ENCODE results near the gene FGF14. TPM values are rescaled to one million over a fixed set of nuclear protein-coding genes. Genes with fewer than 3 reads are reported as not detected.

Gene FGF14
- total and polyA plus RNA-seq, 5 donors from 2014 or later, result 0.09 TPM; not detected in 4

DNA sequence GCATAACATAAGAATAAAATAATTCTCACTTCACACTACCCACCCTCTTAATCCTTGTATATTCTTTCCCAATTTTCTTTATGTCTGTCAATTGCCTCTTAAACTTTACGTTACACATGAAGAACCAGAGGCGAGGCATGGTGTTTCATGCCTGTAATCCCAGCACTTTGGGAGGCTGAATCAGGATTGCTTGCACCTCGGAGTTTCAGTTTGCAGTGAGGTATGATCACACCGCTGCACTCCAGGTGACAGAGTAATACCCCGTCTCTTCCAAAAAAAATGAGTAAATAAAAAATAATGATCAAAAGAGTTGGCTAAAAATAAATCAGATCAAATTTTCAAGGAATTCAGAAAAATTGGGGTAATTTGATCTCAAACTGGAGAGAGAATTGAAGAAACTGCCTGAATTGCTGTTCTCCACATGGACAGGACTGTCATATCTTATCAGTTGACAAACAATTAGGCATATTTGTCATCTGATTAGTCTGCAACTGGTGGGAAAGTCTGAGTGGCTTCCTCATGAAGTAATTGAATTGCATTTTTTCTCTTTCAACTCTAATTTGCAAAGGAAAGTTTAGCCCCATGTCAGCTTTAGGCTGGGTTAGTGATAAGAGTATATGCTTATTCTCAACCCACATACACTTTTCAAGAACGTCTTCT, 646.5 kb downstream of the FGF14 start:
- no peak overlapping the region for H3K4me3 ChIP-seq (ENCODE audit: low read depth, low read length)
- no peaks in the 10 kb centered on the region for H3K9me3 ChIP-seq (ENCODE audit: control insufficient read depth in 2 of 2, low read length in 2 of 2)
- no peaks in the 10 kb centered on the region for H3K27me3 ChIP-seq (ENCODE audit: control insufficient read depth, insufficient read depth, low read length)
- ATAC-seq (ENCODE audit: low read depth in 2 of 2) (no peak), DNase-seq (no peak)
- Mint-ChIP-seq H3K9me3 (peaks cover 0 to 2% (median 0%) of the 10 kb centered on the region in 7 donors), H3K36me3 (no peaks in the 10 kb centered on the region), H3K4me3 (no peak overlapping the region), H3K27ac (no peak overlapping the region), H3K4me1 (no peaks in the 10 kb centered on the region), H3K27me3 (no peaks in the 10 kb centered on the region)
- H3K36me3 ChIP-seq (ENCODE audit: control insufficient read depth, insufficient read depth, low read length), result no peaks in the 10 kb centered on the region
- no peaks in the 10 kb centered on the region for H3K4me1 ChIP-seq (ENCODE audit: control insufficient read depth, insufficient read depth, low read length, poor library complexity, severe bottlenecking)
- no peak overlapping the region for H3K27ac ChIP-seq (ENCODE audit: insufficient read depth, low read length, poor library complexity, severe bottlenecking)

DNA sequence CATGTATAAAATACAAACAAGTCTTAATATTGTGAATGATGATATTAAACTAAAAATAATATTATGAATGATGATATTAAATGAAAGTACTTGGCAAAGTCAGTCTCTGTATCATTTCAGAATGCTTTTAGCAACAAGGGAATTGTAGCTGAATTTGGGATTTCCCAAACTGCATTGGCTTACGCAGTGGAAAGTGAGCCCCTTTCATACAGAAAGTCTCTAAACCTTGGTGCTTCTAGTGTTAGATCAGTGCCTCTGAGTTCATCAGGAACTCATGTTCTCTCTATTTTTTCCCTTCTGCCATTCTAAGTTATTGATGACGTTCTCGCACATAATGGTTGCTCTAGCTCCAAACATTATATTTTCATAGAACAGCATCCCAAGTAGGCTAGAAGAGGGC, 649.4 kb downstream of the FGF14 start:
- Histone ChIP-seq H3K27ac (ENCODE audit: insufficient read depth, low read length, poor library complexity, severe bottlenecking) (no peak overlapping the region), H3K4me1 (ENCODE audit: control insufficient read depth, insufficient read depth, low read length, poor library complexity, severe bottlenecking) (no peaks in the 10 kb centered on the region), H3K27me3 (ENCODE audit: control insufficient read depth, insufficient read depth, low read length) (no peaks in the 10 kb centered on the region), H3K9me3 (ENCODE audit: control insufficient read depth in 2 of 2, low read length in 2 of 2) (no peaks in the 10 kb centered on the region), H3K4me3 (ENCODE audit: low read depth, low read length) (no peak overlapping the region), H3K36me3 (ENCODE audit: control insufficient read depth, insufficient read depth, low read length) (no peaks in the 10 kb centered on the region)
- H3K4me3 Mint-ChIP-seq, result no peak overlapping the region
- no peaks in the 10 kb centered on the region for H3K27me3 Mint-ChIP-seq
- no peak overlapping the region for H3K27ac Mint-ChIP-seq
- no peaks in the 10 kb centered on the region for H3K4me1 Mint-ChIP-seq
- H3K9me3 Mint-ChIP-seq, result peaks cover 0 to 1% (median 0%) of the 10 kb centered on the region in 7 donors
- DNase-seq, result no peak
- no peak for ATAC-seq (ENCODE audit: low read depth in 2 of 2)
- H3K36me3 Mint-ChIP-seq, result no peaks in the 10 kb centered on the region

DNA sequence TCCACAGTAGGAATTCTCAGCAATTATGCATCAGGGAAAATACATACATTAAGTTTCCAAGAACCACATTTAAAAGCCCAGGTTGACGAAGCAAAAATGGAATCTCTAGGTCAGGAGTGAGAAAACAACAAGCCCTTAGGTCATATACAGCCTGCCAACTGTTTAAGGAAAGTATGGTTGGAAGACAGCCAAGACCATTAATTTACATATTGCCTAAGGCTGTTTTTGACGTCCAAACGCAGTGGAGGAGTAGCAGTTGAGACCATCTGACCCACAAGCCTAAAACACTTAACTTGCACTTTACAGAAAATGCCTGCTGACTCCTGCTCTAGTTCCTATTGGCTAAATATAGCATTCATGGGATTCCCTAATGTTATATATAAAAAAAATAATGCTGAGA, 650.4 kb downstream of the FGF14 start:
- Histone ChIP-seq H3K27ac (ENCODE audit: insufficient read depth, low read length, poor library complexity, severe bottlenecking) (no peak overlapping the region), H3K4me1 (ENCODE audit: control insufficient read depth, insufficient read depth, low read length, poor library complexity, severe bottlenecking) (no peaks in the 10 kb centered on the region), H3K4me3 (ENCODE audit: low read depth, low read length) (no peak overlapping the region), H3K9me3 (ENCODE audit: control insufficient read depth in 2 of 2, low read length in 2 of 2) (no peaks in the 10 kb centered on the region), H3K27me3 (ENCODE audit: control insufficient read depth, insufficient read depth, low read length) (no peaks in the 10 kb centered on the region), H3K36me3 (ENCODE audit: control insufficient read depth, insufficient read depth, low read length) (no peaks in the 10 kb centered on the region)
- peaks cover 0 to 2% (median 0%) of the 10 kb centered on the region in 7 donors for H3K9me3 Mint-ChIP-seq
- H3K4me1 Mint-ChIP-seq, result no peaks in the 10 kb centered on the region
- no peak for ATAC-seq (ENCODE audit: low read depth in 2 of 2)
- no peak overlapping the region for H3K27ac Mint-ChIP-seq
- H3K4me3 Mint-ChIP-seq, result no peak overlapping the region
- H3K36me3 Mint-ChIP-seq, result no peaks in the 10 kb centered on the region
- H3K27me3 Mint-ChIP-seq, result no peaks in the 10 kb centered on the region
- DNase-seq, result no peak

DNA sequence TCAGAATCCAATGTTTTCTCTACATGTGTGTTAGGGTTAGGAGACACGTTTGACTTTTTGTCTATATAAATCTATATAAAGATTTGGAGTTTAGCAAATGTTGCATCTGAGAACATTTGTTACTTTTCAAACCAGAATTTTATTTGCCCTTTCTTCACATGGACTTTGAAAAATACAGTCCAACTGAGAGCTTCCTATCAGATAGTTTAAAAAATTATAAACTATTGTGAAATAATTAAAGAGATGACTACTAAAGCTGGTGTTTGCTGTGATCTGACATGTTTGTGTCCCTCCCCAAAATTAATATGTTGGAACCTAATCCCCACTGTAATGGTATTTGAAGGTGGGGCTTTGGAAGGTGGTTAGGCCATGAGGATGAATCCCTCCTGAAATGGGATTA, 652.3 kb downstream of the FGF14 start:
- Histone ChIP-seq H3K9me3 (ENCODE audit: control insufficient read depth in 2 of 2, low read length in 2 of 2) (no peaks in the 10 kb centered on the region), H3K27ac (ENCODE audit: insufficient read depth, low read length, poor library complexity, severe bottlenecking) (no peak overlapping the region), H3K4me3 (ENCODE audit: low read depth, low read length) (no peak overlapping the region), H3K36me3 (ENCODE audit: control insufficient read depth, insufficient read depth, low read length) (no peaks in the 10 kb centered on the region), H3K4me1 (ENCODE audit: control insufficient read depth, insufficient read depth, low read length, poor library complexity, severe bottlenecking) (no peaks in the 10 kb centered on the region), H3K27me3 (ENCODE audit: control insufficient read depth, insufficient read depth, low read length) (no peaks in the 10 kb centered on the region)
- Mint-ChIP-seq H3K36me3 (no peaks in the 10 kb centered on the region), H3K27ac (no peak overlapping the region), H3K9me3 (peaks cover 0 to 2% (median 0%) of the 10 kb centered on the region in 7 donors), H3K27me3 (no peaks in the 10 kb centered on the region), H3K4me1 (no peaks in the 10 kb centered on the region), H3K4me3 (no peak overlapping the region)
- DNase-seq (no peak), ATAC-seq (ENCODE audit: low read depth in 2 of 2) (no peak)

DNA sequence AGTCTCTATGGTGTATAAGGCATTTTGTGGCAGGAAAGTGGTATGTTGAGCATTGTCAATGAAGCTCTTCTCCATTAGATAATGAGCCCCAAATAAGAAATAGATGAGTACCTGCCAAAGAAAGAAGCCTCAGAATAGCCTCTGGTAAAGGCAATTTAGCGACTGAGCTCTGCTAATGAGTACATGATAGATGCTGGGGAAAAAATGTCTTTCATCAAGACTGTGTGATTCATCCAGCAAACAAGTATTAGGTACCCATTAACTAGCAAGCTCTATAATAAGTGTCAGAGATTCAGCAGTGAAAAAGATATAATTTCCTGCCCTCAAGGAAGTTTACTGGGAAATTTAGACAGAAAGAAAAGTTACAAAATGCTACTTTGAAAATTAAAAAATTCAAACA, 654.8 kb downstream of the FGF14 start:
- no peak for ATAC-seq (ENCODE audit: low read depth in 2 of 2)

DNA sequence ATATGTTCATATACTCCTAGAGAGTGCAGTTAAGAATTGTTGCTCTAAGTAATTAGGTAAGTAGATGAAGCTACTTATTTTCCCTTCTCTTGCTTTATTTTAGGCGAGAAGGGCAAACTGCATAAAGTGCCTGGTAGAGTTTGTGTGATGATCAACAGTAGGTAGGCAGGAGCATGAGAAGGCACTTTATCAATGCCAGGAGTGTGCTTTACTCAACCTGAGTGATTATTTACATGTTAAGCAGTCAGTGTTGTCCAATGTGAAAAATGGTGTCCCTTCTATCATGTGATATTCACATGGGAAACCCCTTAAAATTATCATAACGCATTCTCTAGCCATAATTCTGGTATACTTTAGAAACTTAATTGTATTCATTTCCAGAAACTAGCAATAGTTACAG, 655.3 kb downstream of the FGF14 start:
- H3K4me1 Mint-ChIP-seq, result no peaks in the 10 kb centered on the region
- Histone ChIP-seq H3K27ac (ENCODE audit: insufficient read depth, low read length, poor library complexity, severe bottlenecking) (no peak overlapping the region), H3K27me3 (ENCODE audit: control insufficient read depth, insufficient read depth, low read length) (no peaks in the 10 kb centered on the region), H3K4me3 (ENCODE audit: low read depth, low read length) (no peak overlapping the region), H3K9me3 (ENCODE audit: control insufficient read depth in 2 of 2, low read length in 2 of 2) (no peaks in the 10 kb centered on the region), H3K36me3 (ENCODE audit: control insufficient read depth, insufficient read depth, low read length) (no peaks in the 10 kb centered on the region), H3K4me1 (ENCODE audit: control insufficient read depth, insufficient read depth, low read length, poor library complexity, severe bottlenecking) (no peaks in the 10 kb centered on the region)
- no peak for ATAC-seq (ENCODE audit: low read depth in 2 of 2)
- H3K27me3 Mint-ChIP-seq, result peaks cover 4% of the 10 kb centered on the region
- no peak overlapping the region for H3K4me3 Mint-ChIP-seq
- H3K9me3 Mint-ChIP-seq, result peaks cover 0 to 2% (median 0%) of the 10 kb centered on the region in 7 donors
- H3K27ac Mint-ChIP-seq, result no peak overlapping the region
- no peaks in the 10 kb centered on the region for H3K36me3 Mint-ChIP-seq
- no peak for DNase-seq

More for the DNA sequence above, 654.8 kb downstream of the FGF14 start:
- Mint-ChIP-seq H3K9me3 (peaks cover 0 to 2% (median 0%) of the 10 kb centered on the region in 7 donors), H3K27me3 (peaks cover 4% of the 10 kb centered on the region), H3K36me3 (no peaks in the 10 kb centered on the region), H3K4me3 (no peak overlapping the region), H3K4me1 (no peaks in the 10 kb centered on the region), H3K27ac (no peak overlapping the region)
- no peak overlapping the region for H3K27ac ChIP-seq (ENCODE audit: insufficient read depth, low read length, poor library complexity, severe bottlenecking)
- no peaks in the 10 kb centered on the region for H3K9me3 ChIP-seq (ENCODE audit: control insufficient read depth in 2 of 2, low read length in 2 of 2)
- H3K4me1 ChIP-seq (ENCODE audit: control insufficient read depth, insufficient read depth, low read length, poor library complexity, severe bottlenecking), result no peaks in the 10 kb centered on the region
- H3K36me3 ChIP-seq (ENCODE audit: control insufficient read depth, insufficient read depth, low read length), result no peaks in the 10 kb centered on the region
- no peak for DNase-seq
- H3K4me3 ChIP-seq (ENCODE audit: low read depth, low read length), result no peak overlapping the region
- H3K27me3 ChIP-seq (ENCODE audit: control insufficient read depth, insufficient read depth, low read length), result no peaks in the 10 kb centered on the region

DNA sequence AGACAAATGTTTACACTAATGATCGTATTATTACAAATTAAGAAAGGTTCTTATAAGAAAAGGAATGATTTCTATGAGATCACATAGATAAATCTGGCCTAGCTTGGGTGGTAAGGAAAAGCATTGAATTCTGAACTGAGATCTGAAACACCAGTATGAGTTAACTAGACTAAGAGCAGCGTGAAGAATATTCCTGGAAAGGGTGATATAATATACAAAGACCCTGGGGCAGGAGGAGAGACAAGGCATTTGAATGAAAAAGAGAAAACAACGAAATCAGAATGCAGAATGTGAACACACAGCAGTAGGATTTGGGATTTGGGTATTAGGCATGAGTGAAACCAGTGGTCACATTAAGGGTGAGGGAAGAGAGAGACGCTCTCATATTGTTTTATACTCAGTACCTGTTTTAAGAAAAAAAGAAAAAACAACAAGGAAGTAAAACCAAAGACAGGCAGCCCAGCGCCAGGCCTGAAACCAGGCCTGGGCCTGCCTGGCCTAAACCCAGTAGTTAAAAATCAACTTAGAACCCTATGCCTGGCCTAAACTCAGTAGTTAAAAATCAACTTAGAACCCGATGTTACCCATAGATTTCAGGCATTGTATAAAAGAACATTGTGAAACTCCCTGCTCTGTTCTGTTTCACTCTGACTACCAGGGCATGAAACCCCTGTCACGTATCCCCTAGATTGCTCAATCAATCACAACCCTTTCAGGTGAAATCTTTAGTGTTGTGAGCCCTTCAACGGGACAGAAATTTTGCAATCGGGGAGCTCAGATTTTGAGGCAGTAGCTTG, 662.3 kb downstream of the FGF14 start:
- H3K36me3 ChIP-seq (ENCODE audit: control insufficient read depth, insufficient read depth, low read length), result no peaks in the 10 kb centered on the region
- Mint-ChIP-seq H3K27ac (no peak overlapping the region), H3K4me1 (no peaks in the 10 kb centered on the region), H3K4me3 (no peak overlapping the region), H3K9me3 (no peaks in the 10 kb centered on the region), H3K36me3 (no peaks in the 10 kb centered on the region), H3K27me3 (peaks cover 7% of the 10 kb centered on the region)
- no peak for DNase-seq
- H3K27ac ChIP-seq (ENCODE audit: insufficient read depth, low read length, poor library complexity, severe bottlenecking), result no peak overlapping the region
- no peak for ATAC-seq (ENCODE audit: low read depth in 2 of 2)
- H3K4me1 ChIP-seq (ENCODE audit: control insufficient read depth, insufficient read depth, low read length, poor library complexity, severe bottlenecking), result no peaks in the 10 kb centered on the region
- H3K4me3 ChIP-seq (ENCODE audit: low read depth, low read length), result no peak overlapping the region
- H3K27me3 ChIP-seq (ENCODE audit: control insufficient read depth, insufficient read depth, low read length), result no peaks in the 10 kb centered on the region
- no peaks in the 10 kb centered on the region for H3K9me3 ChIP-seq (ENCODE audit: control insufficient read depth in 2 of 2, low read length in 2 of 2)

DNA sequence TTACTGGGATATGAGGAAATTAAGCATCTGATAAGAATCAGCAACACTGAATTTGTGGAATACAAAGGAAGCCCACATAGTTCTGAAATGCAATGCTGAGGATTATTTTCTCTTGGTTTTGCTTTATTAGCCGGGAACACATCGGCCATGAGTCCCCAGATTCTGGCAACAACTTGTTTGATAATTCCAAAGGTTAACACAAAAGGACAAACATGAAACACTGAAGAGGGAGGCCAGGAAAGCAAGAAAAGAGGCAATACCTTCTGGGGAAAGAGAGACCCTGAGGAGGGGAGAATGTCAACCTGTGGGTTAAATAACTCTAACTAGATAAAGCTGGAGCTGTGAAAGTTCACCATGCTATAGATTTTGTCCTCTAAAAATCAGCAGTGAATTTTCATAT, 663.5 kb downstream of the FGF14 start:
- no peaks in the 10 kb centered on the region for H3K4me1 ChIP-seq (ENCODE audit: control insufficient read depth, insufficient read depth, low read length, poor library complexity, severe bottlenecking)
- DNase-seq (no peak), ATAC-seq (ENCODE audit: low read depth in 2 of 2) (no peak)
- no peaks in the 10 kb centered on the region for H3K36me3 ChIP-seq (ENCODE audit: control insufficient read depth, insufficient read depth, low read length)
- Mint-ChIP-seq H3K27ac (no peak overlapping the region), H3K4me1 (no peaks in the 10 kb centered on the region), H3K27me3 (peaks cover 4% of the 10 kb centered on the region), H3K36me3 (no peaks in the 10 kb centered on the region), H3K4me3 (no peak overlapping the region), H3K9me3 (no peaks in the 10 kb centered on the region)
- no peaks in the 10 kb centered on the region for H3K27me3 ChIP-seq (ENCODE audit: control insufficient read depth, insufficient read depth, low read length)
- no peaks in the 10 kb centered on the region for H3K9me3 ChIP-seq (ENCODE audit: control insufficient read depth in 2 of 2, low read length in 2 of 2)
- H3K27ac ChIP-seq (ENCODE audit: insufficient read depth, low read length, poor library complexity, severe bottlenecking), result no peak overlapping the region
- H3K4me3 ChIP-seq (ENCODE audit: low read depth, low read length), result no peak overlapping the region
